SIG-M5 treated with dmso at 0.1 percent for 504 hours (cell line): ENCODE data around the gene FAU.

Source experiments
- DNase-seq: peaks from one replicate; lab custom pipeline; 2025; ENCODE audit not compliant: unreplicated experiment; lab: John Stamatoyannopoulos, UW

The FAU gene

GRCh38 chr11:65083834-65084597, 37.9 kb downstream of the FAU start, which contains the start of the genes CDCA5 and ZFPL1:
TSS of gene CDCA5 (minus strand) at chr11:65084040. CDS start at chr11:65083978, 62 bp downstream.
TSS of gene ZFPL1 (plus strand) at chr11:65084222. CDS start at chr11:65084699, 477 bp downstream.
- DNase-seq: peak; percentile 94

GRCh38 chr11:65083134-65083833, 38.6 kb downstream of the FAU start:
- no peak for DNase-seq

GRCh38 chr11:65078786-65079342, 43.1 kb downstream of the FAU start:
- DNase-seq: no peak

GRCh38 chr11:65078151-65078550, 43.8 kb downstream of the FAU start:
- peak; percentile 12 for DNase-seq

- DNase-seq: no peak
Observed at GRCh38 chr11:65077451-65077850, 44.5 kb downstream of the FAU start.

- no peak for DNase-seq
Observed at GRCh38 chr11:65072631-65072966, 49.3 kb downstream of the FAU start.

- DNase-seq: no peak
Observed at GRCh38 chr11:65071907-65072630, 49.9 kb downstream of the FAU start.
